MCF 10A (cell line): ENCODE results near the gene BRME1. TPM values are rescaled to one million over a fixed set of nuclear protein-coding genes. Genes with fewer than 3 reads are reported as not detected.
"Not testable (repeated sequence)": the region's sequence is repeated elsewhere in the genome, so short reads cannot be mapped to it uniquely, and the experiment has no call there.

ENCODE experiments used
- BruUV-seq: library from RNA; stranded (reverse); fragments of 400-500 nt; replicated peaks from 2 replicates; lab custom pipeline; 2021; lab: Mats Ljungman, UMichigan
- CTCF ChIA-PET: fragments of 300-600 bp; sonication (Branson Sonifier 250); formaldehyde crosslinking; extraction: SDS; loops from one replicate; lab custom pipeline; 2021; ENCODE audit warnings: antibody characterized with exemption, inconsistent platforms; lab: Yijun Ruan, JAX
- POLR2A ChIA-PET: fragments of 300-600, 350-650 bp; sonication (Branson Sonifier 250); formaldehyde crosslinking; extraction: SDS; loops from one replicate; lab custom pipeline; 2020; ENCODE audit warnings: antibody characterized with exemption, inconsistent platforms; lab: Yijun Ruan, JAX
- DNase-seq: peaks from one replicate; pipeline ENCODE4 v3.0.0-alpha.2; 2018; ENCODE audit not compliant: unreplicated experiment
- H3K27ac Mint-ChIP-seq: one replicate; pipeline ENCODE4 v1.8.0; 2022; ENCODE audit warnings: mild to moderate bottlenecking, low read depth, mixed read lengths; ENCODE audit not compliant: unreplicated experiment
- H3K27me3 Mint-ChIP-seq: one replicate; pipeline ENCODE4 v1.8.0; 2022; ENCODE audit warnings: mixed read lengths; ENCODE audit not compliant: insufficient read depth, unreplicated experiment
- H3K36me3 Mint-ChIP-seq: one replicate; pipeline ENCODE4 v1.8.0; 2022; ENCODE audit warnings: mild to moderate bottlenecking, moderate library complexity, mixed read lengths; ENCODE audit not compliant: insufficient read depth, unreplicated experiment
- H3K4me1 Mint-ChIP-seq: one replicate; pipeline ENCODE4 v1.8.0; 2022; ENCODE audit warnings: mixed read lengths; ENCODE audit not compliant: insufficient read depth, unreplicated experiment
- H3K4me3 Mint-ChIP-seq: one replicate; pipeline ENCODE4 v1.8.0; 2022; ENCODE audit warnings: mild to moderate bottlenecking, moderate library complexity, mixed read lengths; ENCODE audit not compliant: unreplicated experiment
- H3K9me3 Mint-ChIP-seq: one replicate; pipeline ENCODE4 v1.8.0; 2022; ENCODE audit warnings: mixed read lengths; ENCODE audit not compliant: unreplicated experiment
- CTCF ChIP-seq: fragments of 200-600 bp; IDR thresholded peaks from one replicate; pipeline ENCODE4 v1.8.0; 2022; ENCODE audit warnings: antibody characterized with exemption, mild to moderate bottlenecking; ENCODE audit not compliant: unreplicated experiment
- intact Hi-C: fragments of 100-400 bp; cut with micrococcal nuclease; formaldehyde crosslinking; loops from 2 replicates; pipeline ENCODE4 v1.14.1; 2022
- total RNA-seq: library from RNA; stranded (reverse); gene quantifications from 2 replicates; pipeline ENCODE4 v1.2.3, GENCODE V29; 2022

BRME1 gene
- total RNA-seq, 1 experiment from 2014 or later: 0.75 TPM

- ChIA-PET POLR2A (no interaction called here), CTCF (no interaction called here)
- Mint-ChIP-seq H3K9me3 (no peaks in the 10 kb centered on the region), H3K4me1 (no peaks in the 10 kb centered on the region), H3K36me3 (peaks cover 52% of the 10 kb centered on the region), H3K27ac (no peak overlapping the region), H3K27me3 (no peaks in the 10 kb centered on the region), H3K4me3 (no peak overlapping the region)
- TF ChIP-seq CTCF: no peak
- DNase-seq: no peak
- no TSS peak for BruUV-seq
- intact Hi-C loops: no loop called here
Measured at GRCh38 chr19:13926715-13927114, 20.8 kb upstream of the BRME1 start.

GRCh38 chr19:13926010-13926409 lies 20.1 kb upstream of the BRME1 start:
- TF ChIP-seq CTCF: no peak
- CTCF ChIA-PET: interaction anchor here (0.6 kb wide), 1 partner anchor 97 kb away, joined by 3 read pairs; no protein-coding TSS in a partner anchor
- Mint-ChIP-seq H3K4me1 (no peaks in the 10 kb centered on the region), H3K9me3 (no peaks in the 10 kb centered on the region), H3K36me3 (peaks cover 59% of the 10 kb centered on the region), H3K27ac (no peak overlapping the region), H3K4me3 (no peak overlapping the region), H3K27me3 (no peaks in the 10 kb centered on the region)
- intact Hi-C loops: no loop called here
- no TSS peak for BruUV-seq
- DNase-seq: no peak
- POLR2A ChIA-PET: interaction anchor here (0.7 to 0.9 kb wide), 2 partner anchors 17 to 1200 kb away, joined by 3 read pairs; a partner anchor contains a TSS

- TF ChIP-seq CTCF: no peak
- ChIA-PET CTCF (no interaction called here), POLR2A (no interaction called here)
- no peak overlapping the region for H3K27ac Mint-ChIP-seq
- no peaks in the 10 kb centered on the region for H3K4me1 Mint-ChIP-seq
- intact Hi-C loops: no loop called here
- BruUV-seq: no TSS peak
- no peak overlapping the region for H3K4me3 Mint-ChIP-seq
- no peaks in the 10 kb centered on the region for H3K27me3 Mint-ChIP-seq
- DNase-seq: no peak
- H3K36me3 Mint-ChIP-seq: peaks cover 66% of the 10 kb centered on the region
- no peaks in the 10 kb centered on the region for H3K9me3 Mint-ChIP-seq
Measured at GRCh38 chr19:13923194-13923987, 17.5 kb upstream of the BRME1 start.

- H3K9me3 Mint-ChIP-seq, H3K4me1 Mint-ChIP-seq, H3K4me3 Mint-ChIP-seq, BruUV-seq, H3K27ac Mint-ChIP-seq, DNase-seq, intact Hi-C loops, H3K27me3 Mint-ChIP-seq: not testable (repeated sequence)
- ChIA-PET CTCF (interaction anchor here (0.6 to 0.7 kb wide), 2 partner anchors 71 to 161 kb away, joined by 3 to 4 read pairs; no protein-coding TSS in a partner anchor), POLR2A (interaction anchor here (0.6 kb wide), 1 partner anchor 22 kb away, joined by 4 read pairs; no protein-coding TSS in a partner anchor)
- peaks cover 69% of the 10 kb centered on the region for H3K36me3 Mint-ChIP-seq
Measured at GRCh38 chr19:13922118-13922517, 16.2 kb upstream of the BRME1 start.
